Right lobe of liver (tissue), 4 donors: ENCODE results near the gene RCC2.

ENCODE experiments used
- POLR2A ChIP-seq: fragments of 450-650 bp; IDR thresholded peaks from one replicate; pipeline ENCODE4 v1.6.1; 2017; ENCODE audit warnings: antibody characterized with exemption, mild to moderate bottlenecking
- TF ChIP-seq, protein P1 (sequence below), 4 donors: fragments of 200-600 bp in 3 of 4; fragments of 450-650 bp in 1 of 4; IDR thresholded peaks; one replicate each; pipeline versions ENCODE4 v1.5.1 to v1.8.0; 2016 to 2022; ENCODE audit warnings: antibody characterized with exemption in 4 of 4, mild to moderate bottlenecking in 2 of 4
- donor health status: DM: no; HTN: no; CAD: no.
- donor health status: DM: no; HTN: no; CAD: no.
- donor health status: DM: no; HTN: yes; CAD: no.

- TF ChIP-seq, protein P1, sequence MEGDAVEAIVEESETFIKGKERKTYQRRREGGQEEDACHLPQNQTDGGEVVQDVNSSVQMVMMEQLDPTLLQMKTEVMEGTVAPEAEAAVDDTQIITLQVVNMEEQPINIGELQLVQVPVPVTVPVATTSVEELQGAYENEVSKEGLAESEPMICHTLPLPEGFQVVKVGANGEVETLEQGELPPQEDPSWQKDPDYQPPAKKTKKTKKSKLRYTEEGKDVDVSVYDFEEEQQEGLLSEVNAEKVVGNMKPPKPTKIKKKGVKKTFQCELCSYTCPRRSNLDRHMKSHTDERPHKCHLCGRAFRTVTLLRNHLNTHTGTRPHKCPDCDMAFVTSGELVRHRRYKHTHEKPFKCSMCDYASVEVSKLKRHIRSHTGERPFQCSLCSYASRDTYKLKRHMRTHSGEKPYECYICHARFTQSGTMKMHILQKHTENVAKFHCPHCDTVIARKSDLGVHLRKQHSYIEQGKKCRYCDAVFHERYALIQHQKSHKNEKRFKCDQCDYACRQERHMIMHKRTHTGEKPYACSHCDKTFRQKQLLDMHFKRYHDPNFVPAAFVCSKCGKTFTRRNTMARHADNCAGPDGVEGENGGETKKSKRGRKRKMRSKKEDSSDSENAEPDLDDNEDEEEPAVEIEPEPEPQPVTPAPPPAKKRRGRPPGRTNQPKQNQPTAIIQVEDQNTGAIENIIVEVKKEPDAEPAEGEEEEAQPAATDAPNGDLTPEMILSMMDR (IDR thresholded peaks at IDR 0.05): no peak
- peak; percentile 14 for TF ChIP-seq POLR2A
Observed at GRCh38 chr1:17437580-17438317, 1.7 kb downstream of the RCC2 start.
